T-helper 2 cell treated with Interferon-gamma antibody and Interleukin-4, amounts not matched to agents 5 μg/mL and 100 μg/mL, for 36 hours (primary cell): Measurements from ENCODE around the gene SPINDOC.
"Not testable (repeated sequence)": the region's sequence is repeated elsewhere in the genome, so short reads cannot be mapped to it uniquely, and the experiment has no call there.

Experiments
- DNase-seq: peaks from one replicate; pipeline ENCODE4 v3.0.0; 2021; ENCODE audit warnings: low spot score
- H3K27ac Mint-ChIP-seq: one replicate; pipeline ENCODE4 v1.8.0; 2021; ENCODE audit warnings: mild to moderate bottlenecking, mixed read lengths
- H3K27me3 Mint-ChIP-seq: one replicate; pipeline ENCODE4 v1.8.0; 2021; ENCODE audit warnings: low read depth, mixed read lengths
- H3K36me3 Mint-ChIP-seq: one replicate; pipeline ENCODE4 v1.8.0; 2021; ENCODE audit warnings: low read depth, mixed read lengths
- H3K4me1 Mint-ChIP-seq: one replicate; pipeline ENCODE4 v1.8.0; 2021; ENCODE audit warnings: low read depth, mixed read lengths
- H3K4me3 Mint-ChIP-seq: one replicate; pipeline ENCODE4 v1.8.0; 2022; ENCODE audit warnings: mild to moderate bottlenecking, moderate library complexity, mixed read lengths
- H3K9me3 Mint-ChIP-seq: one replicate; pipeline ENCODE4 v1.8.0; 2021; ENCODE audit warnings: mixed read lengths

SPINDOC gene

GRCh38 chr11:63770763-63771162 lies 42.5 kb upstream of the SPINDOC start:
- no peak overlapping the region for H3K27ac Mint-ChIP-seq
- no peak overlapping the region for H3K4me3 Mint-ChIP-seq
- H3K4me1 Mint-ChIP-seq = peaks cover 7% of the 10 kb centered on the region
- H3K27me3 Mint-ChIP-seq = peaks cover 44% of the 10 kb centered on the region
- H3K9me3 Mint-ChIP-seq = no peaks in the 10 kb centered on the region
- no peak for DNase-seq
- H3K36me3 Mint-ChIP-seq = peaks cover 4% of the 10 kb centered on the region

GRCh38 chr11:63771741-63772318 lies 41.4 kb upstream of the SPINDOC start:
- not testable (repeated sequence) for DNase-seq, H3K4me3 Mint-ChIP-seq, H3K27ac Mint-ChIP-seq, H3K9me3 Mint-ChIP-seq, H3K36me3 Mint-ChIP-seq, H3K4me1 Mint-ChIP-seq
- H3K27me3 Mint-ChIP-seq = peaks cover 44% of the 10 kb centered on the region

GRCh38 chr11:63775191-63775590 lies 38.1 kb upstream of the SPINDOC start:
- peaks cover 44% of the 10 kb centered on the region for H3K27me3 Mint-ChIP-seq
- no peak overlapping the region for H3K27ac Mint-ChIP-seq
- no peaks in the 10 kb centered on the region for H3K4me1 Mint-ChIP-seq
- H3K36me3 Mint-ChIP-seq = peaks cover under 1% of the 10 kb centered on the region
- DNase-seq = no peak
- H3K4me3 Mint-ChIP-seq = no peak overlapping the region
- H3K9me3 Mint-ChIP-seq = no peaks in the 10 kb centered on the region

- no peak for DNase-seq
- Mint-ChIP-seq H3K4me1 (no peaks in the 10 kb centered on the region), H3K4me3 (no peak overlapping the region), H3K9me3 (no peaks in the 10 kb centered on the region), H3K27ac (no peak overlapping the region), H3K27me3 (peaks cover 15% of the 10 kb centered on the region), H3K36me3 (no peaks in the 10 kb centered on the region)
Measured at GRCh38 chr11:63779039-63779438, 34.2 kb upstream of the SPINDOC start.

- Mint-ChIP-seq H3K27ac (no peak overlapping the region), H3K9me3 (no peaks in the 10 kb centered on the region), H3K4me1 (peaks cover 3% of the 10 kb centered on the region), H3K4me3 (no peak overlapping the region), H3K36me3 (no peaks in the 10 kb centered on the region), H3K27me3 (peaks cover 20% of the 10 kb centered on the region)
- DNase-seq = no peak
Measured at GRCh38 chr11:63782749-63783148, 30.5 kb upstream of the SPINDOC start.

GRCh38 chr11:63783925-63784592 lies 29.2 kb upstream of the SPINDOC start:
- H3K27ac Mint-ChIP-seq = no peak overlapping the region
- H3K9me3 Mint-ChIP-seq = no peaks in the 10 kb centered on the region
- no peaks in the 10 kb centered on the region for H3K36me3 Mint-ChIP-seq
- no peak for DNase-seq
- H3K27me3 Mint-ChIP-seq = peaks cover 16% of the 10 kb centered on the region
- no peak overlapping the region for H3K4me3 Mint-ChIP-seq
- peaks cover 3% of the 10 kb centered on the region for H3K4me1 Mint-ChIP-seq

GRCh38 chr11:63785823-63786222 lies 27.4 kb upstream of the SPINDOC start:
- peaks cover 11% of the 10 kb centered on the region for H3K27me3 Mint-ChIP-seq
- no peaks in the 10 kb centered on the region for H3K9me3 Mint-ChIP-seq
- DNase-seq = no peak
- H3K36me3 Mint-ChIP-seq = no peaks in the 10 kb centered on the region
- H3K4me3 Mint-ChIP-seq = no peak overlapping the region
- peaks cover 3% of the 10 kb centered on the region for H3K4me1 Mint-ChIP-seq
- no peak overlapping the region for H3K27ac Mint-ChIP-seq

- H3K9me3 Mint-ChIP-seq = peaks cover 15% of the 10 kb centered on the region
- no peaks in the 10 kb centered on the region for H3K27me3 Mint-ChIP-seq
- no peaks in the 10 kb centered on the region for H3K4me1 Mint-ChIP-seq
- no peak overlapping the region for H3K27ac Mint-ChIP-seq
- DNase-seq = no peak
- no peaks in the 10 kb centered on the region for H3K36me3 Mint-ChIP-seq
- H3K4me3 Mint-ChIP-seq = no peak overlapping the region
Measured at GRCh38 chr11:63791495-63792167, 21.6 kb upstream of the SPINDOC start.

GRCh38 chr11:63793161-63793560 lies 20.1 kb upstream of the SPINDOC start:
- Mint-ChIP-seq H3K4me3 (no peak overlapping the region), H3K27me3 (no peaks in the 10 kb centered on the region), H3K27ac (no peak overlapping the region), H3K36me3 (no peaks in the 10 kb centered on the region), H3K9me3 (peaks cover 15% of the 10 kb centered on the region), H3K4me1 (no peaks in the 10 kb centered on the region)
- DNase-seq = no peak

GRCh38 chr11:63795066-63795465 lies 18.2 kb upstream of the SPINDOC start:
- no peaks in the 10 kb centered on the region for H3K4me1 Mint-ChIP-seq

GRCh38 chr11:63800921-63801320 lies 12.3 kb upstream of the SPINDOC start:
- H3K4me1 Mint-ChIP-seq = no peaks in the 10 kb centered on the region
- no peak for DNase-seq
- H3K4me3 Mint-ChIP-seq = no peak overlapping the region
- no peaks in the 10 kb centered on the region for H3K9me3 Mint-ChIP-seq
- H3K27me3 Mint-ChIP-seq = peaks cover 2% of the 10 kb centered on the region
- no peak overlapping the region for H3K27ac Mint-ChIP-seq
- H3K36me3 Mint-ChIP-seq = no peaks in the 10 kb centered on the region

More at GRCh38 chr11:63795066-63795465, 18.2 kb upstream of the SPINDOC start:
- Mint-ChIP-seq H3K27me3 (no peaks in the 10 kb centered on the region), H3K36me3 (no peaks in the 10 kb centered on the region), H3K27ac (no peak overlapping the region), H3K4me3 (no peak overlapping the region), H3K9me3 (peaks cover 15% of the 10 kb centered on the region)
- DNase-seq = no peak

- Mint-ChIP-seq H3K4me1 (no peaks in the 10 kb centered on the region), H3K9me3 (no peaks in the 10 kb centered on the region), H3K4me3 (no peak overlapping the region), H3K27me3 (peaks cover 2% of the 10 kb centered on the region), H3K27ac (no peak overlapping the region), H3K36me3 (no peaks in the 10 kb centered on the region)
- no peak for DNase-seq
Measured at GRCh38 chr11:63802637-63803414, 10.4 kb upstream of the SPINDOC start.

GRCh38 chr11:63804259-63804658 lies 9.0 kb upstream of the SPINDOC start:
- Mint-ChIP-seq H3K27me3 (peaks cover 2% of the 10 kb centered on the region), H3K36me3 (no peaks in the 10 kb centered on the region), H3K4me3 (no peak overlapping the region), H3K27ac (no peak overlapping the region), H3K9me3 (no peaks in the 10 kb centered on the region), H3K4me1 (no peaks in the 10 kb centered on the region)
- no peak for DNase-seq

- no peaks in the 10 kb centered on the region for H3K27me3 Mint-ChIP-seq
Measured at GRCh38 chr11:63805844-63806415, 7.3 kb upstream of the SPINDOC start.

More at GRCh38 chr11:63805844-63806415, 7.3 kb upstream of the SPINDOC start:
- Mint-ChIP-seq H3K4me3 (no peak overlapping the region), H3K27ac (no peak overlapping the region), H3K9me3 (no peaks in the 10 kb centered on the region), H3K36me3 (no peaks in the 10 kb centered on the region), H3K4me1 (peaks cover 1% of the 10 kb centered on the region)
- no peak for DNase-seq
